Upper lobe of left lung (tissue), 4 donors: ENCODE measurements around the gene CACNB3.

Experiments
- EP300 ChIP-seq, 4 donors: sonication (generic); formaldehyde crosslinking; IDR thresholded peaks; one replicate each; pipeline ENCODE4 v1.5.1; 2017; ENCODE audit warnings: antibody characterized with exemption in 4 of 4, control low read depth in 2 of 4
- POLR2A ChIP-seq, 4 donors: fragments of 450-650 bp; IDR thresholded peaks; one replicate each; pipeline ENCODE4 v1.5.1; 2016 to 2017; ENCODE audit warnings: antibody characterized with exemption in 4 of 4, mild to moderate bottlenecking in 2 of 4

DNA sequence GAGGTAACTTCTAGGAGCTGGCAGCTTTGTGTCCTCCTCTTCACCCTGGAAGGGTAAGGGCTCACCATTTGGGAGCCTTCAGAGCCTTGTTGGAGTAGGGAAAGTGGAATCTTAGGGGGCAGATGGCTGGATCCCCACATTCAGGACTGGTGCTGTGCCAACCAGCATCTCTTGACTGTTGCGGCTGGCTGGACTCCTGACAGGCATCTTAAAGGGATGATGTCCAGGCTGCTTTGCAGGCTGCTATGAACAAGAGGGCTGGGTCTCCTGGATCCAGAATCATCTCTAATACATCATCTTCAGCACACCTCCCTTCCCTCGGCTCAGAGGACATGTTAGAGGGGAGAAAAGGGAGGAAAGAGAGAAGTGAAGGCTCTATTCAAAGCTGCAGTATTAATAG lies 4.4 kb downstream of the CACNB3 start:
- no peak for TF ChIP-seq POLR2A (IDR thresholded peaks at IDR 0.05)
- no peak for TF ChIP-seq EP300 (IDR thresholded peaks at IDR 0.05)
